GM19438 (cell line): ENCODE data around the gene CNTN4.
"Not testable (repeated sequence)": the region's sequence is repeated elsewhere in the genome, so short reads cannot be mapped to it uniquely, and the experiment has no call there.

Source experiments
- ATAC-seq: cut with Tn5 transposase; IDR thresholded peaks from one replicate; pipeline ENCODE4 v1.9.1; 2021; ENCODE audit warnings: low read depth; ENCODE audit not compliant: unreplicated experiment

Gene CNTN4

DNA sequence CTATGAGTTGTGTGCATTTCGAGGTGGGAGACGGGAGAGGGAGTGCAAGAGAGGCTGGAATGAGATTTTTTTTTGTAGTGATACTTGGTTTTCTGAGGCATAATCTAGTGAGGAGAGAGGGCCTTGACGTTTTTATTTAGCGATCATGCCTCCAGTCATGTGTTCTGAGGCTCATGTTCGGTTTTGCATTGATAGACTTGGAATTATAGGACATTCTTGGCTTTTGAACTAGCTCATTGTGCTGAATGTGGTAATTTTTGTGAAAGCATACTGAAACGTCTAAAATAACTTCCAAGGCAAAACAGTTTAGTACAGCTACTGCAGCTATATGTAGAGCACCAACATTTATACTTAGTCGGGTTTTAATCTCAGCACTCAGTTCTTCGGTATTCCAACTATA, 408.1 kb downstream of the CNTN4 start:
- no peak for ATAC-seq

DNA sequence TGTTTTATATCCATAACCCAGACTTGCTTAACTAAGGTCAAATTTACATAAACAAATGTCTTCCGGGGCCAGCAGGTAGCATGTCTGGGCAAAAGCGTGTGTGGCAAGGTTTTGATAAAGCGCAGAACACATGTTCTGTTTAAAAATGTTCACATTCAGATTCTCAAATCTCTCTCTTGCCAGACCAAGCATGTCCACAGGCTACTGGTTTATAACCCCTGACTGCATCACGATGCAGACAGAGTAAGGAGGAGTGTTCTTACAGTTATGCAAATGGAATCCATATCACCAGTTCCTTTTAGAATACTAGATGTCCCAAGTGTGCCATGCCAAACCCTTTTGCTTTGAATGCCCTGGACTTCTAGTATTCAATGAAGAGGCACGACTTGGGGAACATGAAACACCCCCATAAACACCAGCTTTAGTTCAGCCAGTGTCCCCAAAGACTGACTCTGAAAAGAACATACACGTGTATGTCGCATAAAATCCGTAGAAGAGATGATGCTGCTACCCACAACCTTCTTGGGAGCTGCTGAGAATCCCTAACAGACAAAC, 412.0 kb downstream of the CNTN4 start:
- no peak for ATAC-seq

DNA sequence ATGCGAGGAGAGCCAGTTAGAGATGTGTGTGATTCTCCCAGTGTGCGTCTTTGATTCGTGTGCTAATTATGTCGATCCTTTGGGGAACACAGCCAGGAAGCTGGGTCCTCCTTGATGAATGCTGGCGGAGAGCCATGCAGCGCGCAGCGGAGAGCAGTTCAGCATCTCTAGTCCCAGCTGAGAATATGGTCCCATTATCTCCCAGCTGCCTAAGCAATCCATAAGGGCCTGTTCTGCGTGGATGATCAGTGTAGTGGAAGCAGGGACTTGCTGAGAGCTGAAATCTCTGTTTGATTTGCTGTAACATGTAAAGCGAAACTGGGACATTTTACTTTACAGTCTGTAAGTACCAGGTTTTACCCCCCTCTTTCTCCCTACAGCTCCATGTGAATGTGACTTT, 412.7 kb downstream of the CNTN4 start:
- ATAC-seq, result no peak

DNA sequence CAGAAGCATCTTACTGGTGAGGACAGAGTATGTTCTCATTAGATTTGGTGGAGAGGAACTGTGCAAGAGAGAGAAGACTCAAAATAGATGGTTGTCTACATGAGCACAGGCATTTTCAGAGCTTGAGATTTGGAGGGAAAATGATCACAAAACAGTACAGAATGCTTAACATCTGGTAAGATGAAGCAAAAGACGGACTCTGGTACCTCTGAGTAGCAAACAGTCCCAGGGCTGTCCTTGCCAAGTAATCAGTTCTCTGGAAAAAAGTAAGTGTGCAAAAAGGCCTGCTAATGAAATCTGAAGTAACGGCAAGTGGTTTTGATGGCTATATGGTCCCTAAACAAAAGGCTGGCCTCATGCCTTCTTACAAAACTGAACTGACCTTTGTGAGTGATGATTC, 414.2 kb downstream of the CNTN4 start:
- no peak for ATAC-seq

DNA sequence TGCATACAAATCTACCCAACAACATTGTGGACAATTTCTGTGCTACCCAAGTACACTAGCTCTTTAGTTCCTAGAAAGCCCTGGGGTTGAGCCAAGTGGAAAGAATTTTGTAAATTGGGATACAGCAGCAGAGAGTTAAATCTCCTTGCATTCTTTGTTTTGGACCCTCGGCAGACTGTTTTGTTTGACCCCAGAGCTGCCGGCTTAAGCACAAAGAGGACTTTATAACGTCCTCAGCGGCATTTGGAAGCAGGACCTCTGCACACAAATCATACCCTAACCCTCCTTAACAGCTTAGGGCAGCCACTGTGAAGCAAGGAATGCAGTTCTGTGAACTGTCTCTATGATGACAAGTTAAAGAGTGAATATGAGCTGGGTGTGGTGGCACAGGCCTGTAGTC, 415.3 kb downstream of the CNTN4 start:
- ATAC-seq, result no peak

DNA sequence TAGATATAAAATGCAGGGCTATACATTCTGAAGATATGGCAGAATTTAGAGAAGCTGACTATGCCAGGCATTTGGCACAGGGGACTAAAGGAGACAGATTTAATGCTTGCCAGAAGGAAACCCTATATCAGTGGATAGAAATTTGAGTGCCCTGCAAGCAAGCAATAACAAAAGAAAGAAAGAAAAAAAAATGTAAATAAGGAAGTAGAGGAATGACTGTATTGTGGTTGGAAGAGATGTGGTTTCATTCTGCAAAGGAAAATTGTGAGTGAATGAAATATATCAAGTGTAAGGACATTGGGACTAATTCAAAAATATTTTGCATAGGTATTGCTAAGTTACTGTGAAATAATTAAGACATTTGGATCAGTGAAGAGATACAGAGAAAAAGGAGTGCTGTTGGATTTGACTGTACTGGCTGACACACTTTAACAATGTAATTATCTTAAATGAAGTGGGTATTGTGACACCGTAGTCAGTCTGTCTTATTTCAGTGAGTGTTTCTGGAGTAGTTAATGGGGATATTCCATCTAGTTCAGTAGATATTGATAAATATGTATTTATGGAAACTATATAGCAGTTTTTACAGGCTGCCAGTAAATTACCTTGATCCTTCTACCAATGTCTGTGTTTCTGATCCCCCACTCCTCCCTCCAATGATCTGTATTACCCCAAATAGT, 418.2 kb downstream of the CNTN4 start:
- ATAC-seq, result no peak

DNA sequence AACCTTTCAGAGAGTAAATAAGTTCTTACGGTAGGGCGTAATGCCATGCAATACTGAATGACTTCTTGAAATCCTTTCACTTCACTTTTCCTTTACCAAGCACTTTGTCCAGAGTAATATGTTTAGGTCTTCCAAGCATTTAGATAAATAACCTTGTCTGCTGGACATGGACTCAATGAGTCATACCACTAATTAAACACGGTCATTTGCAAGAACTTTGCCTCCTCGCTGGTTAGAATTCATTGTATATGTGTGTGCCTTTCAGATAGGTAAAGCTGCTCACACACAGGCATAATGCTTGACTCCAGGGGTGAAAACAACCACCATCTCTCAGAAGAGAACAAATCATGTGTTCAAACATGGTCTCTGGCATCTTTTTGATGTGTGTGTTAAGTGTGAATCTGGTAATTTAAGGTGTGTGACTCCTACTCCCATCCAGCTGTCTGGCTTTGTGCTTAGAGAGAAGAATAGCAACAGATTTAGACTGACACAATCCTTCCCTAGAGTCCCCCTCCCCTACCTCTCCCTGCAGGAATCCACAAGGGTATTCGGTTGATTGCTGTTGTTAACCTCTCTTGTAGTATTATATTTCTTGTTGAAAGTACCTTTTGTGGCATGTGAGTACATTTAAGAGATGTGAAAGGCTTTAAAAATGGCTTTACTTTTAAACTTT, 419.0 kb downstream of the CNTN4 start:
- ATAC-seq, result no peak

DNA sequence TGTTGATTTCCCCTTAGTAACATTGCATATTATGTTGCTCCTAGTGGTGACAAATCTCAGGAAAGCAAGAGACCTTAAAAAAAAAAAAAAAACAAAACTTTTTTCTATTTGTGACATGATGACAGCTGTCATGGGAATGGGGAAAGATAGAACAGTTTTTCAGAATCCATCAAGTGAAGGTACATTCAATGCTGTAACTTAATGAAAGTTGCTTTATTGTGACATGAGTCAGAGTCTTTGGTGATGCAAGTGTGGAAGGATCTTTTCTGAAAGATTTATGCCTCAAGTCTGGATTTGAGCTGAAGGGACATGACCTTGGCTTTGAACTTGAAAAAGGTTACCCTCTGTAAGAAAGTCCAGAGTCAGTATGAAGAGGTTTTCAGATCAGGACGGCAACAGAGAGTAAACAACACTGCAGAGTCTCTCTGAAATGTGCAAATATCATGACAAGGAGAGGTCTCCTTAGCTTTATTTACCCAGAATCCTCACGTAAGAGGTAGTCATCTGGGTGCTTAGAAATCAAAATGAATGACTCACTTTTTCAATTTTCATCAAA, 424.7 kb downstream of the CNTN4 start:
- no peak for ATAC-seq

DNA sequence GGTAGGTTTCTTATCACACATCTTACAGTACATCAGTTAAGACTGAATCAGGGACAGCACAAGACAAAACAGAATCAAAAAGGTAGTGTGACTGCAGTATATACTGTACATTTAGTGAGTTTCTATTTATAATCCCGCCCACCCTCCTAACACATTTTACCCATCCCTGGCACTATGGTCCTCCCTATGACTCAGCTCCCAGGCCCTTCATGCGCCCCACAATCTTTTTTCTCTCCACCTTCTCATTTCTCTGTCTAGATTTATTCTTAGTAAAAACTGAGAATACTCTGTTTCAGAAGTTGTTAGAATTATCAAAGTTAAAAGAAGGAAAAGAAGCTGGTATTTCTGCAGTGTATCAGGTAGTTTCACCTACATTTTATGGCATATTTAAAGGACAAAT, 427.3 kb downstream of the CNTN4 start:
- no peak for ATAC-seq

DNA sequence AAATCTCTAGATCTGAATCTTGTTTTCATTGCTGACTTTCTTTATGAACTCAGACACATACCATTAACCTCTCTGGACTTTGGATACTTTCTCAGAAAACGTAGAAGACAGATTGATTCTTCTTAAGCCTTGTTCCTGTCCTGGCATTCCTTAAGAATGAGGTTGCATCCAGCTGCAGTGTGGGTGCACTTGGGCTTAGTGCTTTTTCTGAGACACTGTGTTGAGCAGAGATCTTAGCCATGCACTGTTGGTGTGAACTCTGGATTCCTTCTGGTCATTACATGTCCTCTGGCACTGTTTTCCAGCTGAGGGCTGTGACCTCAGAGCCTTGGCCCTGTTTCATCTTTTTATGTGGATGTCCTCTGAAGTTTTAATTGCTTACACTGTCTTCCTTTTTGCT, 428.3 kb downstream of the CNTN4 start:
- no peak for ATAC-seq

DNA sequence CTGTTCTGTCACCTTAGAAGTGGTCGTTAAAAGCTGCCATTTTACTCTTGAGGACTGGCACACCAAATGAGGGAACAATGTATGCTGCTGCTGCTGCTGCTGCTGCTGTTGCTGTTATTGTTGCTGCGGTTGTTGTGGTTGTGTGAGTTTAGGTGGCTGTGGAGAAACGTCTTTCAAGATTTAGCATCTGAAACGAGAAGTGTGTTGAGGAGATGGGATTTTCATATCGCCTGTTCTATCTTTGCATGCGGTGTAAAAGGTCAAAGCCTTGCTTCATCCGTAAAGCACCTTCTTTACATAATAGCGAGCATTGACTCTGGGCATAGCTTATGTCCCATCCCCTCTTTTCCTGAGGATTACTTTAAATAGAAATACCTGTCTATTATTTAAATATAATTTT, 428.7 kb downstream of the CNTN4 start:
- ATAC-seq, result not testable (repeated sequence)

DNA sequence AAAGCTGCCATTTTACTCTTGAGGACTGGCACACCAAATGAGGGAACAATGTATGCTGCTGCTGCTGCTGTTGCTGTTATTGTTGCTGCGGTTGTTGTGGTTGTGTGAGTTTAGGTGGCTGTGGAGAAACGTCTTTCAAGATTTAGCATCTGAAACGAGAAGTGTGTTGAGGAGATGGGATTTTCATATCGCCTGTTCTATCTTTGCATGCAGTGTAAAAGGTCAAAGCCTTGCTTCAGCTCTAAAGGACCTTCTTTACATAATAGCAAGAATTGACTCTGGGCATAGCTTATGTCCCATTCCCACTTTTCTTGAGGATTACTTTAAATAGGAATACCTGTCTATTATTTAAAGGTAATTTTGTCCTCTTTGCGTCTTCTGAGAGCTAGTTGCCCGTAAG, 436.1 kb downstream of the CNTN4 start:
- peak; percentile 59 for ATAC-seq

DNA sequence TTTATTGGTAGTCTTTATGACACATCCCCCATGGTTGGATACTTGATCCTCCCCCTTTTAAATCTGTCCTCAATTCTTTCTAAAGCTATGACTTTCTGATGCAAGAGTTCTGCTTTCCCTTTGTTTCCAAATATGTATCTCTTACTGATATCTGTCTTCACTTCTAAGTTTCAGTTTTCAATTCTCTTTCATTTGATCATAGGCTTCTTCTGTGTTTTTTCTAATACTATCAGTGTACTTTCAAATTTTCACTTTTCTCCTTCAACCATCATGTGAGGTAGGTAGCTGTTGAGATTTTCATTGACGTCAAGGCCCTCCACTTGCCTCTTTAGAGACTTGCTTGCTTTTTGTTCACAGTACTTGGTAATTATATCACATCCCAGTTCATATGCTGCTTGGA, 436.5 kb downstream of the CNTN4 start:
- ATAC-seq, result peak; percentile 52

DNA sequence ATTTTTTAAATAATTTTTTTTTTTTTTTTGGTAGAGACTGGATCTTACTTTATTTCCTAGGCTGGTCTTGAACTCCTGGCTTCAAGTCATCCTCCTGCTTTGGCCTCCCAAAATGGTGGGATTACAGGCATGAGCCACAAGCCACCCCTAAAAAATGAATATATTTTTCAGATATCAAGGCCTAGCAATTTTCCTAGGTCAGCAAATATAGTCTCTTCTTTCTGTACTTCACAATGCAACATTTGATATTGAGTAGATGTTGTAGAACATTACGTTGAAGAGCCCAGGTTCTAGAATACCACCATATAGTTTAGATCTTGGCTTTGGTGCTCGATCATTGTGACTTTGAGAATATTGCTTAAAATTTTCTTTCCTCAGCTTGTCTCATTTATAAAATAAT, 437.9 kb downstream of the CNTN4 start:
- ATAC-seq, result no peak

DNA sequence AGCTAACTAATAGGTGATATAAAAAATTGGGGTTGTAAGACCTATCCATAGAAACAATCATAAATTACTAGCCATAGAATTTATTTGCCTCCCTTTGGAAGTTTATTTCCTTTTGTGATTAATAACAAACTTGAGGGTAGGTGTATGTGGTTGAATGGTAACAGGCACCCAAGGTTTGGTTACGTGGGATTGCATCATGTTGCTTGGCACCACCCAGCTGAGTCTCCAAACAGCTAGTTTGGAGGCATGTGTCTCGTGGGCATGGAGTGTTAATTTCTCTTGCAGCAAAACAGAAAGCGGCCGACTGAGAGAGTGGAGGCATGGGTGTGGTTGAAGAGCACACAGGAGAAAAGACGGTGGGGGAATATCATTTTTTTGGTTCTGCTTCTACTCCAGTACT, 441.4 kb downstream of the CNTN4 start:
- no peak for ATAC-seq

DNA sequence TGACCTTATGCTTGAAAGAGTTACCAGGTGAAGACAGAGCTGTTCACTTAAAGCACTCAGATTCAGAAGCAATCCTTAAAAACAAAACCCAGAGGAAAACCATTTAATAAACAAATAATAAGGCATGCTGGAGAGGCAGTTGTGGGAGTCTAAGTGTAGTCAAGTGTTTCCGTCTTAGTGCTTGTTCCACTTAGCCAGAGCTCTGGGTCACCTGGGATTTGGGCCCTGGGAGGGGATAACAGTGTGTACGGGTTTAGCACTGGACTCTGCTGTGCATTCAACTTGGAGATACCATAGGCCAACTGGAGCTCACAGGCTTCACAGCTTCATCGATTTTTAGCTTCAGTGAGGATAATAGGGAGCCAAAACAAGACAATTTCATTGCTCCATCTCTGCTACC, 444.6 kb downstream of the CNTN4 start:
- no peak for ATAC-seq

DNA sequence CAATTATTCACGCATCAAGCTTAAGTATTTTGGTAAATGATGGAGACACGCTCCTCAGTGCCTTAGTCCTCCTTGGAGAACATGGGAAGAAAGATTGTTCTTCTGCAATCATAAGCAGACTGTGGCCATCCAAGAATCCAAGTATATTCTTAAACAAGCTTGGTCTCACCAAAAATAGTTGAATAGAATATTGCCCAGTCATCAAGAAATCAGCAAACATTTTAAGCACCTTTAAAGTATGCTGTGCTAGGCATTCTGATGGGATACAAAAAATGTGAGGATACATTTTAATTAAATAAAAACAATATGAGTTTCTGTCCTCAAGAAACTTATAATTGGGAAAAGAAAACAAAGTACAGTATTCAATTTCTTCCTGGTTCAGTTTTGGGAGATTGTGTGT, 445.5 kb downstream of the CNTN4 start:
- no peak for ATAC-seq

DNA sequence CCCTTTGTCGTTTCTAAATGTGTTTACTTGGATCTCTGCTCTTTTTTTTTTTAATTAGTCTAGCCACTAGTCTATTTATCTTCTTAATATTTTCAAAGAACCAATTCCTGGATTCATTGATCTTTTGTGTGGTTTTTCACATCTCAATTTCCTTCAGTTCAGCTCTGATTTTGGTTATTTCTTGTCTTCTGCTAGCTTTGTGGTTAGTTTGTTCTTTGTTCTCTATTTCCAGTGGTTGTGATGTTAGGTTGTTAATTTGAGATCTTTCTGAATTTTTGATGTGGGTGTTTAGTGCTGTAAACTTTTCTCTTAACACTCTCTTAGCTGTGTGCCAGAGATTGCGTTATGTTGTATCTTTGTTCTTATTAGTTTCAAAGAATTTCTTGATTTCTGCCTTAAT, 446.1 kb downstream of the CNTN4 start:
- no peak for ATAC-seq

DNA sequence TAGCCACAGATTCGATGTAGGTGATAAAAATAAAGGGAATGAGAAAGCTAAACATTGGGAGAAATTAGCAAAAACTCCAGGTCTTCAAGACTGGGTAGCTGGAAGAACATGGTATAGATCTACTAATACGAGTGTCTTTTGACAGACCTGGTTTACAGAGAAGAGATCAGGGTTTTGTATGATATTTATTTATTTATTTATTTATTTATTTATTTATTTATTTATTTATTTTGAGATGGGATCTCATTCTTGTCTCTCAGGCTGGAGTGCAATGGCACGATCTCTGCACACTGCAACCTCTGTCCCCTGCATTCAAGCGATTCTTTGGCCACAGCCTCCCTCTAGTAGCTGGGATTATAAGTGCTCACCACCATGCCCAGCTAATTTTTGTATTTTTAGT, 448.4 kb downstream of the CNTN4 start:
- ATAC-seq, result no peak

DNA sequence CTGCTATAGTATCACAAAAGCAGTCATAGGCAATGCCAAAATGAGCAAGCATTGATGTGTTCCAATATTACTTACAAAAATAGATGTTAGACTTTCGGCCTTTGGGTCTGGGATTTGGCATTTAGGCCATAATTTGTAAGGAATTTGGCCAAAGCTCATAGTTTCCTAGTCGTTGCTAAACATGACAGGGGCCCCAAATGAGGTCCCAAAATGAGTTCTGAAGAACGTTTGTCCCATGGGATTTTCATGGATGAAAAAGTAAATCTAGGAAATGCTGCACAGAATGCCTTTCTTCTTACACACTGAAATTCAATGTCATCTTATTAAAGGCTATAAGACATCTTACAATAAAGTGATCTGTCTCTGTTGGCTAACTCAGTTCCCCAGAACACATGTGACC, 456.0 kb downstream of the CNTN4 start:
- ATAC-seq, result no peak

DNA sequence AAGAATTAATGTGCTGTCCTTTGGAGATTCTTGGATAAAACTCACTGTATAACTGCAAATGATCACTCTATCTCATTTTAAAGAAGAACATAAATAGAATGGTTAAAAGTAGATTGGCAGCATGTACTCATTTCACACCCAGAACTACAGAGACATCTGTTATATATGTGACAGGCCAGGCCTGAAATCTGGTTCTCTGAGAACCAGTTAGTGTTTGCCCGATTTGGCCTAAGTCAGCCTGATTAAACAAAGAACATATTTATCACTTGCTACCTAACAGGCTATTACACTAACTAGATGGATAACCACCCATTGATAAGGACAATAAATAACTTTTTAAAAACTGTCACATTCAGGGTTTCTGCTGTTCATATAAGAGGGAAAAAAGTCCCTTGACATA, 460.1 kb downstream of the CNTN4 start:
- no peak for ATAC-seq

DNA sequence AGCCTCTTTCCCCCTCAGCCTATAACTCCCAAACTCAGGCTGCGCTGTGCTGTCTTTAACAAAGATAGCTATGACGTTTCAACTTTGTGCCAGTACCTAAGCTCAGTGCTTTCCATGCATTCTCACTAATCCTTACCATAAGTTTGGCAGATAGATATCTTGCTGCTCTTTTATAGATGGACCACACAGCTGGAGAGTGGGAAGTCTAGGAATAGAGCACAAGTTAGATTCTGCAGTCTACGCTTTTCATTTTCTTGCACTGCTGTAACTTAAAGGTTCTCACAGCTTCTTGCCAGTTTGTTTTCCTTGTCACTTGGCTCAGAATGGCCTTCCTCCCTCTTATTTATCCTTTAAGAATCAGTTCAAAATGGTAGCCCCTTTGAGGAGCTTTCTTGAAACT, 468.8 kb downstream of the CNTN4 start:
- ATAC-seq, result no peak
